Dendritic cell treated with granulocyte-macrophage colony-stimulating factor and Interleukin-4, amounts not matched to agents 40 ng/mL and 50 ng/mL, for 4 days (primary cell): Measurements from ENCODE around the gene PPFIA4.

Experiments used
- H3K27ac Mint-ChIP-seq: one replicate; pipeline ENCODE4 v1.8.0; 2022; ENCODE audit warnings: mild to moderate bottlenecking, mixed read lengths
- H3K27me3 Mint-ChIP-seq: one replicate; pipeline ENCODE4 v1.8.0; 2022; ENCODE audit warnings: mild to moderate bottlenecking, mixed read lengths
- H3K36me3 Mint-ChIP-seq: one replicate; pipeline ENCODE4 v1.8.0; 2022; ENCODE audit warnings: low read depth, mixed read lengths
- H3K4me1 Mint-ChIP-seq: one replicate; pipeline ENCODE4 v1.8.0; 2022; ENCODE audit warnings: low read depth, mixed read lengths
- H3K4me3 Mint-ChIP-seq: one replicate; pipeline ENCODE4 v1.8.0; 2022; ENCODE audit warnings: mild to moderate bottlenecking, moderate library complexity, mixed read lengths
- H3K9me3 Mint-ChIP-seq: one replicate; pipeline ENCODE4 v1.8.0; 2022; ENCODE audit warnings: mixed read lengths
- intact Hi-C: fragments of 100-400 bp; cut with micrococcal nuclease; formaldehyde crosslinking; loops from one replicate; pipeline ENCODE4 v1.15.0; 2022

Gene PPFIA4

DNA sequence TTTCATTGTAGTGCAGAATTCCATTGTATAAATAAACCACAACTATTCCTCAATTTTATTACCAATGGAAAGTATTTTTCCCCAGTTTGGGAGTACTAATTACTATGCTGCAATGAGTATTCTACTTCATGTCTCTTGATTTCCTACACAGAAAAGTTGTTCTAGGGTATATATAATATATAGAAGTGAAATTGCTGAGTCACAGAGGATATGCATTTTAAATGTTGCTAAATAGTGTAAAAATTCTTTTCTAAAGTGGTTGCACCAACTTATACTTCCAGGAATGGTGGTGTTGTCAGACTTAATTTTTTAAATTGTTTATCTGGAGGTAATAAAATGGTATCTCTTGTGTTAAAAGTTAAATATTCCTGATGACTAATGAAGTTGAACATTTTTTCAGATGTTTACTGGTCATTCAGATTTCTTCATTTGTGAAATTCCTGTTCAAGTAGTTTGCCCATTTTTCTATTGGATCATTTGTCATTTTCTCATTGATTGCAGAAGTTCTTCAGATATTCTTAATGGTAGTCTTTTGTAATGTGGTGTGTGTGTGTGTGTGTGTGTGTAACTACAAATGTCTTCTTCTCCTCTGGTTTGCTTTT is 78.6 kb downstream of the PPFIA4 start:
- H3K4me3 Mint-ChIP-seq, result no peak overlapping the region
- peaks cover 23% of the 10 kb centered on the region for H3K27me3 Mint-ChIP-seq
- no peaks in the 10 kb centered on the region for H3K36me3 Mint-ChIP-seq
- intact Hi-C loops, result no loop called here
- peaks cover 15% of the 10 kb centered on the region for H3K9me3 Mint-ChIP-seq
- peaks cover 29% of the 10 kb centered on the region for H3K4me1 Mint-ChIP-seq
- H3K27ac Mint-ChIP-seq, result no peak overlapping the region

GRCh38 chr1:203112475-203112874 is 86.2 kb downstream of the PPFIA4 start:
- Mint-ChIP-seq H3K9me3 (no peaks in the 10 kb centered on the region), H3K27me3 (peaks cover 47% of the 10 kb centered on the region), H3K4me1 (peaks cover under 1% of the 10 kb centered on the region), H3K4me3 (no peak overlapping the region), H3K36me3 (no peaks in the 10 kb centered on the region), H3K27ac (no peak overlapping the region)
- intact Hi-C loops, result no loop called here

DNA sequence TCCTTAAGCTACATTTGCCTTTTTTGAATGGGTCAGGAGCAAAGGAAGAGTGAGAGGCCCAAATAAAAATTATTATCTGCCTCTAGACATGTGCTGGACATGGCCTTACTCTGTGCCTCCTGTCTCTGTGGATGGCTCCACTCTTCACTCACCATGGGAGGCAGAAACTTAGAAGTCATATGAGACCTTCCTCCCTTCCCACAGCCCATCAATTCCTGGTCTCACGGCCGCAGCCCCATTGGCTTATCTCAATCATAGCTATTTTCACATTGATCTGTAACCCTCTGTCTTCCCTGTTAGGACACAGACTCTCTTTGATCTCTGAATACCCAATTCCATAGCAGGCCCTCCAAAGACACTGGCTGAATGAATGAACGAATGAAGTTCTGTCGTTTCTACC is 87.0 kb downstream of the PPFIA4 start:
- intact Hi-C loops, result no loop called here
- Mint-ChIP-seq H3K9me3 (no peaks in the 10 kb centered on the region), H3K36me3 (no peaks in the 10 kb centered on the region), H3K4me3 (no peak overlapping the region), H3K27ac (no peak overlapping the region), H3K4me1 (peaks cover 6% of the 10 kb centered on the region), H3K27me3 (peaks cover 48% of the 10 kb centered on the region)

GRCh38 chr1:203114202-203114601 is 87.9 kb downstream of the PPFIA4 start:
- no peaks in the 10 kb centered on the region for H3K9me3 Mint-ChIP-seq
- H3K27me3 Mint-ChIP-seq, result peaks cover 53% of the 10 kb centered on the region
- peaks cover 6% of the 10 kb centered on the region for H3K4me1 Mint-ChIP-seq
- H3K36me3 Mint-ChIP-seq, result no peaks in the 10 kb centered on the region
- no peak overlapping the region for H3K27ac Mint-ChIP-seq
- intact Hi-C loops, result no loop called here
- no peak overlapping the region for H3K4me3 Mint-ChIP-seq

GRCh38 chr1:203116091-203116820 is 90.0 kb downstream of the PPFIA4 start:
- Mint-ChIP-seq H3K4me1 (peaks cover 10% of the 10 kb centered on the region), H3K27me3 (peaks cover 55% of the 10 kb centered on the region), H3K27ac (no peak overlapping the region), H3K4me3 (no peak overlapping the region), H3K9me3 (no peaks in the 10 kb centered on the region), H3K36me3 (no peaks in the 10 kb centered on the region)
- intact Hi-C loops, result loop anchor here (5.0 kb wide), 1 partner anchor 79 kb away; no protein-coding TSS in a partner anchor

DNA sequence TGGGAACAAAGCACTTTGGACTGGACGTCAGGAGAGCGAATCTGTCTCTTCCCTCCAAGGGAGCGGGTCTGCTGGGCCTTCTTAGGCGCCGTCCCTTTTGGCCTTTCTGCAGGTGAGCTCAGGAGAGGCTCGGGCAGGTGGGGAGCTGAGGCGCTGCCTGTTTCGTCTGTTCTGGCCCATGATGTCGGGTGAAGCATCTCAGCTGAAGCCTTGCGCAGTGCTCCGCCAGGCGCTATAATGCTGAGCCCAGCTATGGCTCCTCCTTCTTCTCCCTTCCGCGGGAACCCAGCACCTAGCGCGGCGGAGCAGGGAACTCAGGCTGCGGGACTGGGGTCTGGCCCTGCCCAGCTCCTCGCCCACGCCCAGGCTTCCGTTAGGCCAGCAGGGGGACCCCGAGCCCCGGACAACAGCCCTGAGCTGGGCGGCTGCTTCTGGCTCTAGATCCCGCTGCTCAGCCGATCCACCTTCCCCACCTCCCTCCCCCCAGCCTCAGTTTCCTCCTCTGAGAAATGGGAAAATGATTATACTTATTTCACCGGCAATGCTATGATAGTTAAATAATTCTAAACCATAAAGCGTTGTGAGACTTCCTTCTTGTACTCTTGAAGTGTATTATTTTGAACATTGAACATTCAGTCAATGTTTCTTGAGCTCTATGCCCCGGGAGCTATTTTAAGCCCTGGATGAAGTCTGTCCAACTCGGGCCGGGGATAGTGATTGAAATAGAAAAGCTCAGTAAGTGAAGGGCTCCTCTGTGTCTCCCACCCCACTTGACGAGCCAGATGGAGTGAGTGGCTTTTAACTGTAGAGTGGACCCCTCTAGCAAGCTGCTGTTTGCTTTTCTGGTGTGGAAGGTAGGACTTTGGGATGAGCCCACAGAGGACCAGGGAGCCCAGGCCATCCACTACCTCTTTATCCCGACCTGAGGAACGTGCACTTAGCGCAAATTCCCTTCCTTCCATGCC is 91.6 kb downstream of the PPFIA4 start:
- Mint-ChIP-seq H3K36me3 (no peaks in the 10 kb centered on the region), H3K9me3 (no peaks in the 10 kb centered on the region), H3K27me3 (peaks cover 67% of the 10 kb centered on the region), H3K4me1 (peaks cover 17% of the 10 kb centered on the region), H3K4me3 (no peak overlapping the region), H3K27ac (no peak overlapping the region)
- intact Hi-C loops, result loop anchor here (1.0 to 5.0 kb wide), 4 partner anchors 55 to 151 kb away; no protein-coding TSS in a partner anchor

DNA sequence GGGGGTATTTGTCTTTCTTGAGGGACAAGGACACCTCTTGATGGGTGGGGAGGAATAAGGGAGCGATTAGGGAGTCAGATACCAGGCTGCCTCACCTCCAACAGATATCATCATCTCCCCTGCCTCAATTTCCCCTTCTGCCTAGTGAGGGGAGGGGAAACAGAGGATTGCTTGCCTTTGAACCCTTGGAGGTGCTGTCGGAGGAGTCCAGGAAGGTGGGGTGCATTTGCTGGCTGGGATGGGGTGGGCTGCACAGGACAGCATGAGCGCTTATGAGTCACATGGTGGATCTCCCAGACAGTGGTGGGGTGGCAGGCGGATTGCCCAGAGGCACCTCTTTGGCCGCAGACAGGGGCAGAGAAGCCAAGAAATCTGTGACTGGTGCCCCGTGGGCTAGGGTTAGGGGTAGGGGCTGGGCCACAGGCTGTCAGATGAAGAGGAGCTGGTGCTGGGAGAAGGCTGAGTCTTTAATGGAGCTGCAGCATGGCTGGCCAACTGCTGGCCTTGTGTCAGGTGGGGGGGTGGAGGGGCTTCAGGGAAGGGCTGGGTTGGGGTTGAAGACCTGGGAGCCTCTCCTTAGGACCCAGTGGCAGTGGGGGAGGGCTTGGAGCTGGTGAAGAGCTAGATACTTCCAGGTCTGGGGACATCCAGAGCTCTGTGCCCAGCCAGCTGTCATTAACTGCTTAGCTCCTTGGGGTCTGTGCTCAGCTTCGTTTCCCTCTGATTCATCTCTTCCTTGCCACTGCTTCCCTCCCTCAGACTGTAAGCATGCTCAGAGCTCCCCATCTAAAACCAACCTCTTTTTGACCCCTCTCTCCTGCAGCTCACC is 94.2 kb downstream of the PPFIA4 start:
- no peaks in the 10 kb centered on the region for H3K36me3 Mint-ChIP-seq
- no peak overlapping the region for H3K4me3 Mint-ChIP-seq
- intact Hi-C loops, result no loop called here
- H3K4me1 Mint-ChIP-seq, result peaks cover 35% of the 10 kb centered on the region
- peaks cover 86% of the 10 kb centered on the region for H3K27me3 Mint-ChIP-seq
- H3K9me3 Mint-ChIP-seq, result no peaks in the 10 kb centered on the region
- H3K27ac Mint-ChIP-seq, result no peak overlapping the region

- H3K4me1 Mint-ChIP-seq, result peaks cover 43% of the 10 kb centered on the region
Measured at GRCh38 chr1:203121186-203122015, 95.1 kb downstream of the PPFIA4 start.

GRCh38 chr1:203122159-203122558 is 95.9 kb downstream of the PPFIA4 start:
- H3K4me3 Mint-ChIP-seq, result no peak overlapping the region
- no peak overlapping the region for H3K27ac Mint-ChIP-seq
- H3K9me3 Mint-ChIP-seq, result no peaks in the 10 kb centered on the region
- H3K36me3 Mint-ChIP-seq, result no peaks in the 10 kb centered on the region
- peaks cover 51% of the 10 kb centered on the region for H3K4me1 Mint-ChIP-seq
- H3K27me3 Mint-ChIP-seq, result peaks cover 79% of the 10 kb centered on the region
- intact Hi-C loops, result no loop called here

More at GRCh38 chr1:203121186-203122015, 95.1 kb downstream of the PPFIA4 start:
- intact Hi-C loops, result no loop called here
- H3K27ac Mint-ChIP-seq, result no peak overlapping the region
- H3K4me3 Mint-ChIP-seq, result no peak overlapping the region
- peaks cover 79% of the 10 kb centered on the region for H3K27me3 Mint-ChIP-seq
- no peaks in the 10 kb centered on the region for H3K9me3 Mint-ChIP-seq
- H3K36me3 Mint-ChIP-seq, result no peaks in the 10 kb centered on the region

GRCh38 chr1:203124011-203124410 is 97.7 kb downstream of the PPFIA4 start:
- intact Hi-C loops, result no loop called here
- H3K36me3 Mint-ChIP-seq, result no peaks in the 10 kb centered on the region
- H3K4me1 Mint-ChIP-seq, result peaks cover 64% of the 10 kb centered on the region
- no peak overlapping the region for H3K27ac Mint-ChIP-seq
- no peak overlapping the region for H3K4me3 Mint-ChIP-seq
- no peaks in the 10 kb centered on the region for H3K9me3 Mint-ChIP-seq
- H3K27me3 Mint-ChIP-seq, result peaks cover 78% of the 10 kb centered on the region

GRCh38 chr1:203124546-203125317 is 98.4 kb downstream of the PPFIA4 start:
- peaks cover 76% of the 10 kb centered on the region for H3K27me3 Mint-ChIP-seq
- peaks cover 71% of the 10 kb centered on the region for H3K4me1 Mint-ChIP-seq
- no peak overlapping the region for H3K4me3 Mint-ChIP-seq
- intact Hi-C loops, result no loop called here
- H3K9me3 Mint-ChIP-seq, result no peaks in the 10 kb centered on the region
- H3K36me3 Mint-ChIP-seq, result no peaks in the 10 kb centered on the region
- no peak overlapping the region for H3K27ac Mint-ChIP-seq

DNA sequence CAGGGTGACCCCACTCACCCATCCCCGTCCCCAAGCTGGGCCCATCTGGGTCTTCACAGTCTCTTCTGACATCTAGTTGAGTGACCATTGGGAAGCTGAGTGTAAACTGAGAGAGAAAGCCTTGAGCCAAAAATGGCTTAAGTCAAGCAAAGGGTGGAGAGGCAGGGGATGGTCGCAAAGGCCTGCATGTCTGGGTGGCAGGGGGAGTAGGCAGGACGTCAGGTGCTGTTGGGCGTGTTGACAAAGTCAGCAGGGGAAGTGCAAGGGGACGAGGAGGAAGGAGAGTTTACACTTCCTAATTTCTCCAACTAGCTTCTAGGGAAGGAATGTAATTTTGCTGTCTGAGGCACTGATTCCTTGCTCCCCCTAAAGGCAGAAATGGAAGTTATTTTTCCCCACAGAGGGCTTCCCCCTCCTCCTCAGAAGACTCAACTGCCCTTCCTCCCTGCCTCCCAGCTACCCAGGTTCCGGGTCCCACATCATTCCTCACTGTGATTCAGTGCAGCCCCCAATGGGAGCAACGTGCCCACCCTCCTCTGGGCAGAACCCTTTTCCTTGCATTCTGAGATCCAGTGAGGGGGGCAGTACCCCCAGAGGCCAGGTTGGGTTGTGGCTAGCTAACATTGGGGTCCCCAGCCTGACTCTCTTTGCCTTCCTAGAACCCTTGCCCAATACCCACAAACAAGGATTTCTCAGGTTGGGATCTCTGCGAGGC is 100.0 kb downstream of the PPFIA4 start:
- intact Hi-C loops, result no loop called here
- Mint-ChIP-seq H3K36me3 (no peaks in the 10 kb centered on the region), H3K27me3 (peaks cover 62% of the 10 kb centered on the region), H3K9me3 (no peaks in the 10 kb centered on the region), H3K4me3 (no peak overlapping the region), H3K4me1 (peaks cover 75% of the 10 kb centered on the region), H3K27ac (no peak overlapping the region)
